ENCODE results near the gene TOMM20.

TOMM20 gene

DNA sequence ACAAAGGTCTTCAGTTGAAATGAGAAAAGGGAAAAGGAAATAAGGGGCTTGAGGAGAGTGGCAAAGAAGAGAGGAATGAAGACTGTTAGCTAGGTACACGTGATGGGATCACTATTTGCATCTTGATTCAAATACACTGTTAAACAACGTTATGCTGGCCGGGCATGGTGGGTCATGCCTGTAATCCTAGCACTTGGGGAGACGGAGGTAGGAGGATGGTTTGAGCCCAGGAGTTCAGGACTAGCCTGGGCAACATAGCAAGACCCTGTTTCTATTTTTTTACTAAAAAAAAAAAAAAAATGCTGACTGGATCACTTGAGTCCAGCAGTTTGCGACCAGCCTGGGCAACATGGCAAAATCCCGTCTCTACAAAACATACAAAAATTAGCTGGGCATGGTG is 30.0 kb upstream of the TOMM20 start:
- H3K9me3 ChIP-seq (ENCODE audit: low read depth, low read length): no peaks in the 10 kb centered on the region
- H3K9ac ChIP-seq (ENCODE audit: insufficient read length): no peak overlapping the region
- no peak for TF ChIP-seq FOXP2 (optimal IDR thresholded peaks at IDR 0.05; ENCODE audit: control extremely low read depth, extremely low read length, insufficient read depth)
- TF ChIP-seq EZH2 (IDR thresholded peaks at IDR 0.05): no peak
- TF ChIP-seq POLR2AphosphoS5 (IDR thresholded peaks at IDR 0.05; ENCODE audit: borderline replicate concordance, low read depth, low read length): no peak
- H3K4me3 ChIP-seq: no peak overlapping the region
- H3K36me3 ChIP-seq (ENCODE audit: insufficient read depth, low read length): peaks cover 55% of the 10 kb centered on the region
- DNase-seq (ENCODE audit: low read depth, low spot score): no peak
- no peak overlapping the region for H3K27ac ChIP-seq

DNA sequence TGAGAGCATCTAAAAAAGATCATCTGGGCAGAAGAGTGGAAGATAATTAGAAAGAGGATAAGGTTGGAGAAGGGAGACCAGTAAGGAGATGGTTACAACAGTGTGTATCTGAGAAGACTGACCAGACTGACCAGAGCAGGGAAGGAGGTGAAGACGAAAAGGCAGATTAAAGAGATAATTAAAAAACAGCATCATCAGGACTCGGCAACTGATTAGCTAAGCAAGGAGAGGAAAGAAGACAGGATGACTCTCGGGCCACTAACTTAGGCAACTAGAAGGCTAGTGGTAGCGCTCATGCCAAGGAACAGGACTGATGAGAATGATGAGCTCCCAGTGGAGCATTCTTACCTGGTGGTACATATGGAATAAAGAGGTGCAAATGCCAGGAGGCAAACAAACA is 28.5 kb upstream of the TOMM20 start:
- Histone ChIP-seq H3K36me3 (ENCODE audit: insufficient read depth, low read length) (peaks cover 66% of the 10 kb centered on the region), H3K4me3 (no peak overlapping the region), H3K27ac (no peak overlapping the region), H3K9ac (ENCODE audit: insufficient read length) (no peak overlapping the region), H3K9me3 (ENCODE audit: low read depth, low read length) (no peaks in the 10 kb centered on the region)
- DNase-seq (ENCODE audit: low read depth, low spot score): no peak
- TF ChIP-seq EZH2 (IDR thresholded peaks at IDR 0.05) (no peak), FOXP2 (optimal IDR thresholded peaks at IDR 0.05; ENCODE audit: control extremely low read depth, extremely low read length, insufficient read depth) (no peak), POLR2AphosphoS5 (IDR thresholded peaks at IDR 0.05; ENCODE audit: borderline replicate concordance, low read depth, low read length) (no peak)

DNA sequence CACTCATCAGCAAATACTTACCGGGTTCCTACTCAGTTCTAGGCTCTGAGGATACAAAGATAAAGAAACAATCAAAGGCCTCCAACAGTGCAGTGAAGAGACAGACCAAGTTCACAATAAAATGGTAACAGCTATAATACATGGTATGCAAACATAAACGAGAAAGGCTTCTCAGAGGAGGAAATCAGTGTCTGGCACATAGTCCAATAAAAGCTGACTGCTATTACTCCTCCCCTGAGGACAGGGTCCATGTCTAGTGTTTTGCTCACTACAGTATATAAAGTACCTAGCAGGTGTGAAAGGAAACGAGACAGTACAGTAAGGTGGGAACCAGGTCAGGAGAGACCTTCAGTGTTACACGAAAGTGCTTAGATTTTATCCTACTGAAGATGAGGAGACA is 28.1 kb upstream of the TOMM20 start:
- no peak overlapping the region for H3K27ac ChIP-seq

DNA sequence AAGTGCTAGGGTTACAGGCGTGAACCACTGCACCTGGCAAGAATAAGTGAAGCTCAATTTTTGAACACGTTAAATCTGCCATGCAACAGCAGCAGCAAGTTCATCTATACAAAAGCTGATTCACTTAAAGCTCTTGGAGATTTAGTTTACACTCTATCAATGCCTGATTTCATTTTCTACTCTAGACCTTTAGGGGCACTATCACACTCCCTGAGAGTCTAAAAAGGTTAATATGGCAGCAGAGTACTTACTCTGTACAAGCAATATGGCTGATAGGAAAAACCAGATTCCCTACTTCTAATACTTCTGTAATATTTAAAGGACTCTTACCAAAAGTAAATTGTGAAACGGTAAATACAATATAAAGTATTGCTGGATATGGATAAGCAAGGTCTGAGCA is 27.6 kb upstream of the TOMM20 start:
- no peak overlapping the region for H3K4me3 ChIP-seq
- TF ChIP-seq POLR2AphosphoS5 (IDR thresholded peaks at IDR 0.05; ENCODE audit: borderline replicate concordance, low read depth, low read length) (no peak), EZH2 (IDR thresholded peaks at IDR 0.05) (no peak), FOXP2 (optimal IDR thresholded peaks at IDR 0.05; ENCODE audit: control extremely low read depth, extremely low read length, insufficient read depth) (no peak)
- no peak overlapping the region for H3K9ac ChIP-seq (ENCODE audit: insufficient read length)
- H3K27ac ChIP-seq: no peak overlapping the region
- DNase-seq (ENCODE audit: low read depth, low spot score): no peak
- H3K9me3 ChIP-seq (ENCODE audit: low read depth, low read length): no peaks in the 10 kb centered on the region
- H3K36me3 ChIP-seq (ENCODE audit: insufficient read depth, low read length): peaks cover 74% of the 10 kb centered on the region

More for the DNA sequence above, 28.1 kb upstream of the TOMM20 start:
- H3K36me3 ChIP-seq (ENCODE audit: insufficient read depth, low read length): peaks cover 69% of the 10 kb centered on the region
- no peak for DNase-seq (ENCODE audit: low read depth, low spot score)
- no peaks in the 10 kb centered on the region for H3K9me3 ChIP-seq (ENCODE audit: low read depth, low read length)
- H3K9ac ChIP-seq (ENCODE audit: insufficient read length): no peak overlapping the region
- TF ChIP-seq FOXP2 (optimal IDR thresholded peaks at IDR 0.05; ENCODE audit: control extremely low read depth, extremely low read length, insufficient read depth): no peak
- no peak for TF ChIP-seq POLR2AphosphoS5 (IDR thresholded peaks at IDR 0.05; ENCODE audit: borderline replicate concordance, low read depth, low read length)
- no peak for TF ChIP-seq EZH2 (IDR thresholded peaks at IDR 0.05)
- no peak overlapping the region for H3K4me3 ChIP-seq

DNA sequence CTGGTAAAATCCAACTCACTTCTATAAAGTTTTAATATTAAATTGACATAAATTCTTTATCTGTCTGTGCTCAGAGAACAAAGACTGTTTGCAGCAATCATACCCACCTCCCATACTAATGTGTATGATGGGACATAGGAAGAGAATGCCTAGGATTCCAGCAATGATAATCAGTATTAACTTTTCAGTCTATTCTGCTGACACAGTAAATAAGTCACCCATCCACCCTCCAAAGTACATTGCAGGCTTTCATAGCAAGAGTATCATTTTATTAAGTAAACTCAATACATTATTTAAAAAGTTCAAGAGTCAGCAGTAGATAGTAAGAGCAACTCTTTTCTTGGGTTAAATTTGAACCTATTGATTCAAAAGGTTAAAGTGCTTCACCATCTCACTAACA is 23.6 kb upstream of the TOMM20 start:
- Histone ChIP-seq H3K36me3 (ENCODE audit: insufficient read depth, low read length) (peaks cover 86% of the 10 kb centered on the region), H3K4me3 (no peak overlapping the region)
- TF ChIP-seq FOXP2 (optimal IDR thresholded peaks at IDR 0.05; ENCODE audit: control extremely low read depth, extremely low read length, insufficient read depth): no peak
- TF ChIP-seq POLR2AphosphoS5 (IDR thresholded peaks at IDR 0.05; ENCODE audit: borderline replicate concordance, low read depth, low read length): no peak

DNA sequence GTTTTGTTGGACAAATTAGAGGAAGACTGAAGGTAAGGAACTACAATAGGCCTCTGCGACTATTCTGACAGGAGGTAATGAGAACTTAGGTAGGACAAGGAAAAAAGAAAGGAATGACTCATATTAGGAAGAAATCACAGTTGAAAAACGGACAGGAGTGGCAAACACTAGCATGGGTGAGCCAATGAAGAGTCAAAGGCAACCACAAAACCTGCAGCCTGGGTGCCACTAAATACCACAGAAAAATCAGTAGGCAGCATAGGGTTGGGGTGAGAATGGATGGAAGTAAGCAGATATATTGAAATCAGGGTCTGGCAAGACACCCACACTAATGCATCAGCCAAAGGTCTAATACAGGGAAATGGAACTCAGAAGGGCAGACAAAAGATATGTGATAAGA is 22.4 kb upstream of the TOMM20 start:
- no peak overlapping the region for H3K9ac ChIP-seq (ENCODE audit: insufficient read length)
- no peak overlapping the region for H3K4me3 ChIP-seq
- H3K27ac ChIP-seq: no peak overlapping the region
- TF ChIP-seq POLR2AphosphoS5 (IDR thresholded peaks at IDR 0.05; ENCODE audit: borderline replicate concordance, low read depth, low read length): no peak
- H3K9me3 ChIP-seq (ENCODE audit: low read depth, low read length): no peaks in the 10 kb centered on the region
- peaks cover 84% of the 10 kb centered on the region for H3K36me3 ChIP-seq (ENCODE audit: insufficient read depth, low read length)
- DNase-seq (ENCODE audit: low read depth, low spot score): no peak

More for the DNA sequence above, 23.6 kb upstream of the TOMM20 start:
- H3K9me3 ChIP-seq (ENCODE audit: low read depth, low read length): no peaks in the 10 kb centered on the region
- peak overlapping the region; percentile 66 for H3K27ac ChIP-seq
- no peak for DNase-seq (ENCODE audit: low read depth, low spot score)
- no peak overlapping the region for H3K9ac ChIP-seq (ENCODE audit: insufficient read length)

DNA sequence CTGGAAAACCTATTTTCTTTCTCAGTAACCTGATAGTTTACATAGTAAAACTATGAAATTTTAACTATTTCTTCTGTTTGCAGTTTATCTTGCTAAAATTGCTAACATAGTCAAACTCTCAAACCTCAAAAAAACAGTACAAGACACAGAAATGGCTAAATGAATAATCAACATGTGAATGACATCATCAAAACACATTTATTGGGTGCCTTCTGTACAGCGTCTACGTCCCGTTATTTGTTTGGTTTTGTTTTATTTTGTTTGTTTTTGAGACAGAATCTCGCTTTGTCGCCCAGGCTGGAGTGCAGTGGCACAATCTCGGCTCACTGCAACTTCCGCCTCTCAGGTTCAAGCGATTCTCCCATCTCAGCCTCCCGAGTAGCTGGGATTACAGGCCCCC is 21.2 kb upstream of the TOMM20 start:
- H3K36me3 ChIP-seq (ENCODE audit: insufficient read depth, low read length): peaks cover 87% of the 10 kb centered on the region
- no peak for TF ChIP-seq FOXP2 (optimal IDR thresholded peaks at IDR 0.05; ENCODE audit: control extremely low read depth, extremely low read length, insufficient read depth)
- TF ChIP-seq EZH2 (IDR thresholded peaks at IDR 0.05): no peak
- no peak for TF ChIP-seq POLR2AphosphoS5 (IDR thresholded peaks at IDR 0.05; ENCODE audit: borderline replicate concordance, low read depth, low read length)
- DNase-seq (ENCODE audit: low read depth, low spot score): no peak
- no peak overlapping the region for H3K4me3 ChIP-seq
- H3K27ac ChIP-seq: no peak overlapping the region
- no peaks in the 10 kb centered on the region for H3K9me3 ChIP-seq (ENCODE audit: low read depth, low read length)
- H3K9ac ChIP-seq (ENCODE audit: insufficient read length): no peak overlapping the region

DNA sequence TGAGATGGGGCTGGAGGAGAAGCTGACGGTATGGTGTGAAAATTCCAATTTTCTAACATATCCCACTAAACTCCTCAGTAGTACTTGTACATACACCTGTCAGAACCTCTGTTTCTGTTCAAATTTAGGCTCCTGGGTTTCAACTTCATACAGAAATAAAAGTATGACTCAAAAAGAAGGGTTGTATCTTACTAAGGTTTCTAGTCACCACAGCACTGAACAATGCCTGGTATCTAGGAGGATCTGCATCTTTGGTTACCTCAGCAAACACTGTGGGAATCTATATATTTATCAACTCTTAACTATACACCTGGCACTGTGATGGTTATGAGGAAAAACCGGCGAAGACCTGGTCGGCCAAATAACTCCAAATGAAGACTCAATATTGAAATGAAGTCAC is 18.6 kb upstream of the TOMM20 start:
- TF ChIP-seq EZH2 (IDR thresholded peaks at IDR 0.05) (no peak), FOXP2 (optimal IDR thresholded peaks at IDR 0.05; ENCODE audit: control extremely low read depth, extremely low read length, insufficient read depth) (no peak), POLR2AphosphoS5 (IDR thresholded peaks at IDR 0.05; ENCODE audit: borderline replicate concordance, low read depth, low read length) (no peak)
- H3K36me3 ChIP-seq (ENCODE audit: insufficient read depth, low read length): peaks cover 92% of the 10 kb centered on the region

DNA sequence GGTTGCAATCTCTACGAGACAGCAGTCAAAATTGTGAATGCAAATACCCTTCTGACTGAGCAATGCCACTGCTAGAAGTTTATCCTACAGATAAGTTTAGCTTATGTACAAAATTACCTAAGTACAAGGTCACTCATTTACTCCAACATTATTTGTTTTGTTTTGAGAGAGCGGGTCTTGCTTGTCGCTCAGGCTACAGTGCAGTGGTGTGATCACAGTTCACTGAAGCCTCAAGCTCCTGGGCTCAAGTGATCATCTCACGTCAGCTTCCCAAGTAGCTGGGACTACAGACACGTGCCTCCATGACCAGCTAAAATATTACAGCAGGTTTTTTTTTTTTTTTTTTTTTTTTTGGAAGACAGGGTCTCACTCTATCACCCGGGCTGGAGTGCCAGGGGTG is 17.0 kb upstream of the TOMM20 start:
- Histone ChIP-seq H3K36me3 (ENCODE audit: insufficient read depth, low read length) (peaks cover 84% of the 10 kb centered on the region), H3K9me3 (ENCODE audit: low read depth, low read length) (no peaks in the 10 kb centered on the region), H3K4me3 (no peak overlapping the region), H3K27ac (no peak overlapping the region), H3K9ac (ENCODE audit: insufficient read length) (no peak overlapping the region)
- TF ChIP-seq EZH2 (IDR thresholded peaks at IDR 0.05) (no peak), FOXP2 (optimal IDR thresholded peaks at IDR 0.05; ENCODE audit: control extremely low read depth, extremely low read length, insufficient read depth) (no peak)
- DNase-seq (ENCODE audit: low read depth, low spot score): no peak

More for the DNA sequence above, 18.6 kb upstream of the TOMM20 start:
- Histone ChIP-seq H3K27ac (no peak overlapping the region), H3K9ac (ENCODE audit: insufficient read length) (no peak overlapping the region), H3K4me3 (no peak overlapping the region), H3K9me3 (ENCODE audit: low read depth, low read length) (no peaks in the 10 kb centered on the region)
- no peak for DNase-seq (ENCODE audit: low read depth, low spot score)

Measured in SK-N-MC (cell line).